ENCODE results near the gene CAMK4.

DNA sequence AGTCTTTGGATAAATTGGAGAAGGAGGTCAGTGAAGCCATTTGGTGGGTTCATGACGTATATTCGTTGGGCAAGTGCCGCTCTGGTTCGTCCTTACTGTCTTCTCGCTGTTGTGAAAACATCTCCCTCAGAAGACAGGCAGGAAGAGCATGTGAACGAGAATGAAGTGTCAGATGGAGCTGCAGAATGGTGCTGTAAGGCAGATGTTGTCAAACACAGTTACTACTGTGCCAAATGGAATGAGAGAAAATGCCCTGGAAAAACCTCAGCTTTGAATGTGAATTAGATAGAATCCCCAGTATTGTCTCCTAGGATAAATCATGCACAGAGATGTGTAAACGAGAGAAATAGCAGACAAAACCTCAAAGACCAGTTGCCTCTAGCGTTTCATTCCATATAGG lies 121.5 kb downstream of the CAMK4 start:
- no peak for TF ChIP-seq POLR2AphosphoS5 (IDR thresholded peaks at IDR 0.05)
- TF ChIP-seq, protein P1, sequence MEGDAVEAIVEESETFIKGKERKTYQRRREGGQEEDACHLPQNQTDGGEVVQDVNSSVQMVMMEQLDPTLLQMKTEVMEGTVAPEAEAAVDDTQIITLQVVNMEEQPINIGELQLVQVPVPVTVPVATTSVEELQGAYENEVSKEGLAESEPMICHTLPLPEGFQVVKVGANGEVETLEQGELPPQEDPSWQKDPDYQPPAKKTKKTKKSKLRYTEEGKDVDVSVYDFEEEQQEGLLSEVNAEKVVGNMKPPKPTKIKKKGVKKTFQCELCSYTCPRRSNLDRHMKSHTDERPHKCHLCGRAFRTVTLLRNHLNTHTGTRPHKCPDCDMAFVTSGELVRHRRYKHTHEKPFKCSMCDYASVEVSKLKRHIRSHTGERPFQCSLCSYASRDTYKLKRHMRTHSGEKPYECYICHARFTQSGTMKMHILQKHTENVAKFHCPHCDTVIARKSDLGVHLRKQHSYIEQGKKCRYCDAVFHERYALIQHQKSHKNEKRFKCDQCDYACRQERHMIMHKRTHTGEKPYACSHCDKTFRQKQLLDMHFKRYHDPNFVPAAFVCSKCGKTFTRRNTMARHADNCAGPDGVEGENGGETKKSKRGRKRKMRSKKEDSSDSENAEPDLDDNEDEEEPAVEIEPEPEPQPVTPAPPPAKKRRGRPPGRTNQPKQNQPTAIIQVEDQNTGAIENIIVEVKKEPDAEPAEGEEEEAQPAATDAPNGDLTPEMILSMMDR (IDR thresholded peaks at IDR 0.05 in 8 of 11, conservative IDR thresholded peaks at IDR 0.05 in 3 of 11): no peak
